Ishikawa (cell line): ENCODE measurements around the gene VWA3A.

ENCODE experiments used
- EGR1 ChIP-seq: IDR thresholded peaks from 2 replicates; pipeline ENCODE4 v1.6.1; 2012
- FOXM1 ChIP-seq: IDR thresholded peaks from 2 replicates; pipeline ENCODE4 v1.6.1; 2012; ENCODE audit warnings: low read depth, borderline replicate concordance
- MAX ChIP-seq: IDR thresholded peaks from 2 replicates; pipeline ENCODE4 v1.6.1; 2012

GRCh38 chr16:22162656-22163009, 70.3 kb downstream of the VWA3A start:
- no peak for TF ChIP-seq MAX
- TF ChIP-seq FOXM1 = no peak
- no peak for TF ChIP-seq EGR1
